Retinal pigment epithelial cell (primary cell): ENCODE data around the gene TRIO.

ENCODE experiments used
- DNase-seq: peaks from one replicate; pipeline ENCODE4 v3.0.0-alpha.2; 2010; ENCODE audit warnings: low read depth
- H3K4me3 ChIP-seq: 2 replicates; pipeline ENCODE4 v1.5.1; 2011; ENCODE audit warnings: mild to moderate bottlenecking, low read length, control low read depth, moderate library complexity
- TF ChIP-seq, protein P1 (sequence below): conservative IDR thresholded peaks from 2 replicates; pipeline ENCODE4 v1.5.1; 2011; ENCODE audit warnings: low read depth, low read length, control low read depth, inconsistent platforms

Gene TRIO

DNA sequence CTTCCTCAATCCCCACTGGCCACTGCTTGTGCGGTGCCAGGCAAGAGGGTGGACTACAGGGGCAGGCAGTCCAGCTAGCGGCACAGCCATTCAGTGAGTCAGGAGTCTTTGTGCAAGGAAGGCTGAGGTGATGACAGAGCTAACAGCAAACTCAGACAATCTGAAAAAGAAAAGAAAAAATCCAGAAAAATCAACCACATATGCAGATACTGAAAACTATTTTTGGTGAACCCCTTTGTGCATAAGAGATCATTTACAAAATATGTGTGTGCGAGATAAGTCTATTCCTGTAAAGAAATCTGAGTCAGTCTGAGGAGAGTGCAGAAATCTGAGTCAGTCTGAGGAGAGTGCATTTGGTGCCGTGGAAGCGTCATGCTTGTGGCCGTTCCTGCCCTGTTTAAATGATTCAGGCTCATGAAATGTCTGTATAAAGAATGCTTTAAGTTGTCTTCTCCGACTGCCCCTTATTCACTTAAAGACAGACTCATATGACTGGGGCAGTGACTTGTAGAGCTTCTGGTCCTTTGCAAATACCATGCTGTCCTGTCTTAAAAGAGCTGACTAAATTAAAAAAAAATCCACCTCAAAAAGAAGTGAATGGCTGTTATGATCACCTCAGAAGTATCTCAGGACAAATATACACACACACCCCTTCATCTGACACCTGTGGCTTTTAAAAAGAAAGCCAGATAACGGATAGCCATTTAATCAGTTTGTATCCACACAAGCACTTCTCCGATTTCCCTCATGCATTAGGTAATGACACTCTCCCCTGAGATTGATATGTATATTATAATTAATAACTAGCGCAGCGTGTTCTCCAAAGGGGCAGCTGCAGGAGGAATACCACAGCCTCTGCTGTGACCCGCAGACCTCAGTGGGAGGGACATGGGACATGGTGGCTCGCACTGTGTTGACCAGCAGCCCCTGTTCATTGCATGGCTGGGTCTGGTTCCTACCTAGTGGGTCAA lies 47.3 kb downstream of the TRIO start:
- peak overlapping the region; percentile 14 for H3K4me3 ChIP-seq
- DNase-seq: peak; percentile 79
- TF ChIP-seq, protein P1, sequence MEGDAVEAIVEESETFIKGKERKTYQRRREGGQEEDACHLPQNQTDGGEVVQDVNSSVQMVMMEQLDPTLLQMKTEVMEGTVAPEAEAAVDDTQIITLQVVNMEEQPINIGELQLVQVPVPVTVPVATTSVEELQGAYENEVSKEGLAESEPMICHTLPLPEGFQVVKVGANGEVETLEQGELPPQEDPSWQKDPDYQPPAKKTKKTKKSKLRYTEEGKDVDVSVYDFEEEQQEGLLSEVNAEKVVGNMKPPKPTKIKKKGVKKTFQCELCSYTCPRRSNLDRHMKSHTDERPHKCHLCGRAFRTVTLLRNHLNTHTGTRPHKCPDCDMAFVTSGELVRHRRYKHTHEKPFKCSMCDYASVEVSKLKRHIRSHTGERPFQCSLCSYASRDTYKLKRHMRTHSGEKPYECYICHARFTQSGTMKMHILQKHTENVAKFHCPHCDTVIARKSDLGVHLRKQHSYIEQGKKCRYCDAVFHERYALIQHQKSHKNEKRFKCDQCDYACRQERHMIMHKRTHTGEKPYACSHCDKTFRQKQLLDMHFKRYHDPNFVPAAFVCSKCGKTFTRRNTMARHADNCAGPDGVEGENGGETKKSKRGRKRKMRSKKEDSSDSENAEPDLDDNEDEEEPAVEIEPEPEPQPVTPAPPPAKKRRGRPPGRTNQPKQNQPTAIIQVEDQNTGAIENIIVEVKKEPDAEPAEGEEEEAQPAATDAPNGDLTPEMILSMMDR: no peak

DNA sequence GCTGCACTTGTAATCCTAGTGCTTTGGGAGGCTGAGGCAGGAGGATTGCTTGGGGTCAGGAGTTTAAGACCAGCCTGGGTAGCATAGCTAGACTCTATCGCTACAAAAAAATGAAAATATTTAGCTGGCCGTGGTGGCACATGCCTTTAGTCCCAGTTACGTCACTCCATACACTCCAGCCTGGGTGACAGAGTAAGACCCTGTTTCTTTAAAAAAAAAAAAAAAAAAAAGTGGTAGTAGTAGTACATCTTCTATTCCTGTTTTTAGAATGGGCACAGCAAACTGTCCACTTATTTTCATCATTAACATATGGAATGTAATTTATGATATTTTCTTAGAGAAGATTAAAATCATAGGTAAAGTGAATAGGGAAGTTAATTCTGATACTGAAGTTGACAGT lies 48.2 kb downstream of the TRIO start:
- no peak for DNase-seq
- no peak overlapping the region for H3K4me3 ChIP-seq
- TF ChIP-seq, protein P1: no peak

GRCh38 chr5:14193496-14193895 lies 50.4 kb downstream of the TRIO start:
- H3K4me3 ChIP-seq: no peak overlapping the region
- TF ChIP-seq, protein P1: no peak
- no peak for DNase-seq

- TF ChIP-seq, protein P1: no peak
- no peak for DNase-seq
Measured at GRCh38 chr5:14195588-14195987, 52.4 kb downstream of the TRIO start.

DNA sequence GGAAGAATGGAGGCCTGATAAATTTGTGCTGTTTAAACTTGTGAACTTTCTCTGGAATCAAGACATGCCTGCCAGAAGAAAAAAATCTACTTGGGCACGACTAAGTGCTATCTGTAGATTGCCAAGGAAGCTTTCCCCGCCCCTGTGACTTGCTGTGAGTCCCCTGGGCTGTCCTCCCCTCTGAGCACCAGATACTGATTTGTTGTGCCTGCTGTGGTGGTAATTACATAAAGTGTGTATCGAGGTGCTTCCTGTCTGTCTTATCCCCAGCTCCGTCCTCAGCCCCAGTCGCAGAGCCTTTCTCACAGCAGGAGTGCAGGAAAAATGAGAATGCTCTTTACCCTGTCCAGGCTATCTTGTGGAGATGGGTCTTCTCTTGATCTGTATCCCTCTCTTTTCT lies 53.9 kb downstream of the TRIO start:
- TF ChIP-seq, protein P1: no peak
- DNase-seq: no peak
- H3K4me3 ChIP-seq: no peak overlapping the region

More at GRCh38 chr5:14195588-14195987, 52.4 kb downstream of the TRIO start:
- H3K4me3 ChIP-seq: no peak overlapping the region

- DNase-seq: no peak
- TF ChIP-seq, protein P1: no peak
Measured at GRCh38 chr5:14199902-14200301, 56.8 kb downstream of the TRIO start.

More at GRCh38 chr5:14199902-14200301, 56.8 kb downstream of the TRIO start:
- H3K4me3 ChIP-seq: no peak overlapping the region
